GM12878 (cell line): Measurements from ENCODE around the gene JPH4. TPM values are rescaled to one million over a fixed set of nuclear protein-coding genes. Genes with fewer than 3 reads are reported as not detected.
"Not testable (repeated sequence)": the region's sequence is repeated elsewhere in the genome, so short reads cannot be mapped to it uniquely, and the experiment has no call there.

Experiments
- ATAC-seq: fragments of 200-7000 bp; cut with Tn5 transposase; 3 replicates; pipeline ENCODE4 v1.9.1; 2020; ENCODE audit warnings: mild to moderate bottlenecking, moderate library complexity
- BruUV-seq: library from RNA; stranded (reverse); fragments of 400-500 nt; replicated peaks from 2 replicates; lab custom pipeline; 2021; lab: Mats Ljungman, UMichigan
- CTCF ChIA-PET: fragments of 300-600 bp; sonication (Branson Sonifier 250); formaldehyde crosslinking; extraction: SDS; loops from one replicate; lab custom pipeline; 2021; ENCODE audit warnings: inconsistent platforms; lab: Yijun Ruan, JAX
- POLR2A ChIA-PET: fragments of 350-600 bp; formaldehyde crosslinking; extraction: SDS; loops from one replicate; lab custom pipeline; 2021; ENCODE audit warnings: inconsistent platforms; lab: Charles Lee
- RAD21 ChIA-PET: fragments of 300-600 bp; sonication (Branson Sonifier 250); formaldehyde crosslinking; loops from one replicate; lab custom pipeline; 2023; ENCODE audit warnings: antibody characterized with exemption; ENCODE audit not compliant: unreplicated experiment; lab: Charles Lee
- SMC1A ChIA-PET: fragments of 300-600 bp; sonication (Branson Sonifier 250); formaldehyde crosslinking; loops from one replicate; lab custom pipeline; 2023; ENCODE audit not compliant: unreplicated experiment, uncharacterized antibody; lab: Charles Lee
- DNase-seq: peaks from one replicate; pipeline ENCODE4 v3.0.0-alpha.2; 2011; ENCODE audit warnings: low read depth, low spot score
- FAIRE-seq: peaks from 3 replicates; lab custom pipeline; 2011; peaks lifted over from hg19 to GRCh38; lab: Jason Lieb, UNC
- H2AFZ ChIP-seq: 2 replicates; pipeline ENCODE4 v1.6.0; 2011; ENCODE audit warnings: low read depth, low read length, control low read depth; ENCODE audit not compliant: control insufficient read depth
- H3K27ac ChIP-seq: 2 replicates; pipeline ENCODE4 v1.5.1; 2011; ENCODE audit warnings: control low read depth; ENCODE audit not compliant: control insufficient read depth, insufficient read depth
- H3K27me3 ChIP-seq, 2 experiments: replicated peaks in 1 of 2; 2 replicates each; pipeline versions ENCODE4 v1.6.0 to v1.6.1; 2011; ENCODE audit warnings: low read length in 1 of 2; ENCODE audit not compliant: control insufficient read depth in 2 of 2, insufficient read depth in 2 of 2
- H3K36me3 ChIP-seq, 2 experiments: 2 replicates each; pipeline ENCODE4 v1.5.1; 2011; ENCODE audit warnings: low read length in 1 of 2; ENCODE audit not compliant: control insufficient read depth in 2 of 2, insufficient read depth in 2 of 2
- H3K4me1 ChIP-seq: 2 replicates; pipeline ENCODE4 v1.6.1; 2011; ENCODE audit warnings: mild to moderate bottlenecking, low read length, moderate library complexity, mixed read lengths; ENCODE audit not compliant: control insufficient read depth, insufficient read depth
- H3K4me2 ChIP-seq: 2 replicates; pipeline ENCODE4 v1.6.0; 2011; ENCODE audit warnings: control low read depth; ENCODE audit not compliant: control insufficient read depth, insufficient read depth
- H3K4me3 ChIP-seq: fragments of 200-600 bp; sonication (generic); 2 replicates; pipeline ENCODE4 v1.5.1; 2016
- H3K79me2 ChIP-seq: 2 replicates; pipeline ENCODE4 v1.6.0; 2011; ENCODE audit warnings: low read length; ENCODE audit not compliant: control insufficient read depth, insufficient read depth
- H3K9ac ChIP-seq: 2 replicates; pipeline ENCODE4 v1.8.0; 2011; ENCODE audit warnings: low read length, control low read depth, mixed read lengths; ENCODE audit not compliant: control insufficient read depth, insufficient read depth
- H3K9me3 ChIP-seq: replicated peaks from 3 replicates; pipeline ENCODE4 v1.5.1; 2011; ENCODE audit warnings: mild to moderate bottlenecking, low read length; ENCODE audit not compliant: control insufficient read depth, insufficient read depth
- H4K20me1 ChIP-seq: 2 replicates; pipeline ENCODE4 v1.6.0; 2011; ENCODE audit not compliant: control insufficient read depth, insufficient read depth
- POU2F2 ChIP-seq: IDR thresholded peaks from 3 replicates; pipeline ENCODE4 v1.6.1; 2011; ENCODE audit warnings: low read depth, mild to moderate bottlenecking, low read length, borderline replicate concordance
- WGBS: methylation state at CpG from one replicate; pipeline ENCODE4 v1.1.6; 2016; ENCODE audit warnings: low lambda C conversion rate; ENCODE audit not compliant: insufficient replicate concordance, insufficient coverage; ENCODE audit errors: missing lambda C conversion rate; 5-methylcytosine and 5-hydroxymethylcytosine counted together
- in situ Hi-C: fragments of 300-500 bp; cut with MboI; formaldehyde crosslinking; loops from 9 replicates; pipeline ENCODE4 v1.14.3; 2018; ENCODE audit warnings: mixed read lengths
- intact Hi-C: fragments of 100-400 bp; cut with micrococcal nuclease; formaldehyde crosslinking; loops from one replicate; pipeline ENCODE4 v1.14.2; 2022; ENCODE audit not compliant: unreplicated experiment
- polyA plus RNA-seq, 11 experiments: library from polyadenylated mRNA; depleted of rRNA in 4 of 11; unstranded in 6 of 11; stranded (reverse) in 5 of 11; fragments of >200 nt; fragmentation: Nextera tagmentation in 4 of 11; fragmentation: Illumina TruSeq in 1 of 11; extraction: Ambion mirVana in 4 of 11; extraction: Trizol in 1 of 11; gene quantifications; 1 replicate in 1 of 11; 2 replicates in 10 of 11; pipeline versions ENCODE4 v1.2.1 to v1.2.3, GENCODE V29; 2011 to 2016; ENCODE audit warnings: inconsistent platforms in 2 of 11, missing spikeins in 2 of 11, low read depth in 1 of 11
- total RNA-seq, 4 experiments: library from RNA; depleted of rRNA in 3 of 4; stranded (reverse); fragments of >200 nt in 3 of 4; fragmentation: Illumina TruSeq in 1 of 4; extraction: Trizol in 1 of 4; gene quantifications; 2 replicates each; pipeline versions ENCODE4 v1.2.1 to v1.2.3, GENCODE V29; 2013 to 2021
- TF ChIP-seq, protein P1 (sequence below): IDR thresholded peaks from 2 replicates; pipeline ENCODE4 v1.6.1; 2011; ENCODE audit warnings: borderline replicate concordance, low read depth, mild to moderate bottlenecking, moderate library complexity, low read length; ENCODE audit not compliant: insufficient read depth, poor library complexity, severe bottlenecking

Gene JPH4
- total and polyA plus RNA-seq, 10 of the 15 experiments (the other 5 are each of a cell fraction or from before 2014, with no cell fraction given): 0.48 to 10.3 (median 3.8) TPM

DNA sequence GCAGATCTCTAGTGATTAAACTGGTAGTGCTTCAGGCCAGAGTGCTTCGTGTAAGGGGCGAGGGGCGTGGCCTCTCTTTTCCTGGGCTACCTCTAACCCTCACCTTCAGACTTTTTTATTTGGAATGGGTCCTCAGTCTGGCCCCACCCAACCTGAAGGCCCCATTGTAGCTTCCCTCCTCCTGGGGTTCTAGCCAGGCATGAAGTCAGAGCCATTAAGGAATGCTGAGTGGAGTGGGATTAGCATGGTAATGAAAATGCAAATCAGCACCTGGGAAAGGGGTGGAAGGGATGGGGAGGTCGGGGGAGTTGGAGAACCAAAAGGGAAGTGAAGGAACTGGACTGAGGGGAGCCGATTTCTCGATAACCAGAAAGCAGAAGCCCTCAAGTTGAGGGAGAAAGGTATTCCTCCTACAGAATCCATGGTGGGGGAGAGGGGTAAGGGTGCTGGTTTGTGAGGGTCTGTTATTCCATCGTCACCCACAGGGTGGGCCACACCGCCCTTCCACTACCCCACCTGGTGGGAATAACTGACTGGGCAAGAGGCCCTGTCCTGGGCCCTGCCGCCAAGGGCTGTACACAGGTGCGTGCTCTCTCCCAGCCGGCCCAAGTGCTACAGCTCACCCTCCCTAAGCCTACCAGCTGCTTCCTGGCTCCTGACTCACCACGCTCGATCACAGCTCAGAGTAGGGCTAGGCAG lies 41.1 kb downstream of the JPH4 start:
- ATAC-seq (no peak), DNase-seq (no peak), FAIRE-seq (no peak)
- intact Hi-C loops (loop anchor here (5.0 kb wide), 1 partner anchor 40 kb away; no protein-coding TSS in a partner anchor), in situ Hi-C loops (no loop called here)
- ChIA-PET CTCF (interaction anchor here (0.9 to 11.4 kb wide), 10 partner anchors 8 to 211 kb away, joined by 3 to 131 read pairs (median 5); partner anchors contain the start of genes AP1G2 and ZFHX2), SMC1A (interaction anchor here (0.5 to 1.9 kb wide), 3 partner anchors 12 to 370 kb away, joined by 3 to 4 read pairs (median 4); no protein-coding TSS in a partner anchor), POLR2A (interaction anchor here (0.7 kb wide), 1 partner anchor 14 kb away, joined by 3 read pairs; the partner anchor contains the start of gene ZFHX2), RAD21 (interaction anchor here (2.3 kb wide), 1 partner anchor 59 kb away, joined by 10 read pairs; no protein-coding TSS in a partner anchor)
- Histone ChIP-seq H3K79me2 (no peaks in the 10 kb centered on the region), H3K36me3 (no peaks in the 10 kb centered on the region; a peak in 1 of 4 replicates), H3K4me1 (no peaks in the 10 kb centered on the region), H3K9ac (no peak overlapping the region), H3K9me3 (no peaks in the 10 kb centered on the region), H3K4me2 (no peak overlapping the region), H3K27me3 (no peaks in the 10 kb centered on the region), H3K4me3 (no peak overlapping the region), H2AFZ (no peak overlapping the region), H4K20me1 (no peaks in the 10 kb centered on the region), H3K27ac (no peak overlapping the region)
- no TSS peak for BruUV-seq
- WGBS: 21% methylated on average over 13 of the region's 13 CpGs
- TF ChIP-seq, protein P1, sequence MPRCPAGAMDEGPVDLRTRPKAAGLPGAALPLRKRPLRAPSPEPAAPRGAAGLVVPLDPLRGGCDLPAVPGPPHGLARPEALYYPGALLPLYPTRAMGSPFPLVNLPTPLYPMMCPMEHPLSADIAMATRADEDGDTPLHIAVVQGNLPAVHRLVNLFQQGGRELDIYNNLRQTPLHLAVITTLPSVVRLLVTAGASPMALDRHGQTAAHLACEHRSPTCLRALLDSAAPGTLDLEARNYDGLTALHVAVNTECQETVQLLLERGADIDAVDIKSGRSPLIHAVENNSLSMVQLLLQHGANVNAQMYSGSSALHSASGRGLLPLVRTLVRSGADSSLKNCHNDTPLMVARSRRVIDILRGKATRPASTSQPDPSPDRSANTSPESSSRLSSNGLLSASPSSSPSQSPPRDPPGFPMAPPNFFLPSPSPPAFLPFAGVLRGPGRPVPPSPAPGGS: no peak
- no peak for TF ChIP-seq POU2F2

DNA sequence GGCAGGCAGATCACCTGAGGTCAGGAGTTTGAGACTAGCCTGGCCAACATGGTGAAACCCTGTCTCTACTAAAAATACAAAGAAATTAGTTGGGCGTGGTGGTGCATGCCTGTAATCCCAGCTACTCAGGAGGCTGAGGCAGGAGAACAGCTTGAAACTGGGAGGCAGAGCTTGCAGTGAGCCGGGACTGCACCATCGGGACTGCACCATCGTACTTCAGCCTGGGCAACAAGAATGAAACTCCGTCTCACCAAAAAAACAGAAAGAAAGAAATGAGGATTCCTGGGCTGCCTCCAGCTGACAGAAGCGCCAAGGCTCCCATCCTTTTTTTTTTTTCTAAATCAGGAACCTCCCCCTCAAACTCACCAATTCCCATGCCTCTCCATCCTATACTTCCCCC lies 41.7 kb downstream of the JPH4 start:
- WGBS: 56% methylated on average over 6 of the region's 6 CpGs
- H2AFZ ChIP-seq, H3K36me3 ChIP-seq, in situ Hi-C loops, H3K27me3 ChIP-seq, RAD21 ChIA-PET, ATAC-seq, H3K9ac ChIP-seq, H3K9me3 ChIP-seq, H4K20me1 ChIP-seq, H3K79me2 ChIP-seq, SMC1A ChIA-PET, DNase-seq, H3K4me2 ChIP-seq, FAIRE-seq, H3K27ac ChIP-seq, BruUV-seq, H3K4me1 ChIP-seq, H3K4me3 ChIP-seq: not testable (repeated sequence)
- POLR2A ChIA-PET: interaction anchor here (0.7 kb wide), 1 partner anchor 15 kb away, joined by 3 read pairs; the partner anchor contains the start of gene ZFHX2
- intact Hi-C loops: loop anchor here (5.0 kb wide), 1 partner anchor 40 kb away; no protein-coding TSS in a partner anchor
- CTCF ChIA-PET: interaction anchor here (0.8 to 11.4 kb wide), 5 partner anchors 23 to 210 kb away, joined by 3 to 131 read pairs (median 5); no protein-coding TSS in a partner anchor
